Activated naive CD4-positive, alpha-beta T cell treated with anti-CD3 and anti-CD28 coated beads, Interleukin-2, amount 10 ng/mL, durations not matched to agents 7 days and 5 days (primary cell): Measurements from ENCODE around the gene ACAP3.
A peak's percentile ranks its signal among the peaks of the same experiment; 100 is the strongest.
"Not testable (repeated sequence)": the region's sequence is repeated elsewhere in the genome, so short reads cannot be mapped to it uniquely, and the experiment has no call there.

Experiments used
- CTCF ChIA-PET: fragments of 350-600 bp; sonication (Branson Sonifier 250); formaldehyde crosslinking; loops from one replicate; lab custom pipeline; 2021; ENCODE audit warnings: antibody characterized with exemption; lab: Charles Lee
- DNase-seq: peaks from one replicate; pipeline ENCODE4 v3.0.0-alpha.2; 2020
- H3K27ac Mint-ChIP-seq: one replicate; pipeline ENCODE4 v1.8.0; 2021; ENCODE audit warnings: mild to moderate bottlenecking, moderate library complexity, mixed read lengths
- H3K27me3 Mint-ChIP-seq: one replicate; pipeline ENCODE4 v1.8.0; 2021; ENCODE audit warnings: mild to moderate bottlenecking, mixed read lengths
- H3K36me3 Mint-ChIP-seq: one replicate; pipeline ENCODE4 v1.8.0; 2021; ENCODE audit warnings: mixed read lengths
- H3K4me1 Mint-ChIP-seq: one replicate; pipeline ENCODE4 v1.8.0; 2021; ENCODE audit warnings: mixed read lengths
- H3K4me3 Mint-ChIP-seq: one replicate; pipeline ENCODE4 v1.8.0; 2021; ENCODE audit warnings: mild to moderate bottlenecking, moderate library complexity, mixed read lengths
- H3K9me3 Mint-ChIP-seq: one replicate; pipeline ENCODE4 v1.8.0; 2021; ENCODE audit warnings: mixed read lengths

ACAP3 gene

GRCh38 chr1:1318777-1319645 lies 11.3 kb upstream of the ACAP3 start:
- CTCF ChIA-PET, result no interaction called here
- H3K27ac Mint-ChIP-seq, result no peak overlapping the region
- no peak overlapping the region for H3K4me3 Mint-ChIP-seq
- peaks cover 26% of the 10 kb centered on the region for H3K36me3 Mint-ChIP-seq
- H3K27me3 Mint-ChIP-seq, result no peaks in the 10 kb centered on the region
- no peaks in the 10 kb centered on the region for H3K9me3 Mint-ChIP-seq
- peaks cover 16% of the 10 kb centered on the region for H3K4me1 Mint-ChIP-seq
- no peak for DNase-seq

GRCh38 chr1:1318131-1318652 lies 10.5 kb upstream of the ACAP3 start:
- no peak overlapping the region for H3K27ac Mint-ChIP-seq
- no peak for DNase-seq
- peaks cover 25% of the 10 kb centered on the region for H3K36me3 Mint-ChIP-seq
- H3K4me3 Mint-ChIP-seq, result no peak overlapping the region
- H3K4me1 Mint-ChIP-seq, result peaks cover 11% of the 10 kb centered on the region
- no peaks in the 10 kb centered on the region for H3K27me3 Mint-ChIP-seq
- CTCF ChIA-PET, result no interaction called here
- no peaks in the 10 kb centered on the region for H3K9me3 Mint-ChIP-seq

GRCh38 chr1:1317420-1317819 lies 9.7 kb upstream of the ACAP3 start:
- H3K27me3 Mint-ChIP-seq, result no peaks in the 10 kb centered on the region
- no peak overlapping the region for H3K27ac Mint-ChIP-seq
- peaks cover 29% of the 10 kb centered on the region for H3K36me3 Mint-ChIP-seq
- peaks cover 5% of the 10 kb centered on the region for H3K4me1 Mint-ChIP-seq
- no peak overlapping the region for H3K4me3 Mint-ChIP-seq
- no peak for DNase-seq
- H3K9me3 Mint-ChIP-seq, result no peaks in the 10 kb centered on the region
- CTCF ChIA-PET, result no interaction called here

- H3K4me3 Mint-ChIP-seq, H3K9me3 Mint-ChIP-seq, H3K27me3 Mint-ChIP-seq, CTCF ChIA-PET, H3K4me1 Mint-ChIP-seq, DNase-seq, H3K27ac Mint-ChIP-seq: not testable (repeated sequence)
- H3K36me3 Mint-ChIP-seq, result peaks cover 29% of the 10 kb centered on the region
Observed at GRCh38 chr1:1316199-1316598, 8.5 kb upstream of the ACAP3 start.

GRCh38 chr1:1315435-1315954 lies 7.8 kb upstream of the ACAP3 start:
- H3K4me3 Mint-ChIP-seq, result no peak overlapping the region
- H3K4me1 Mint-ChIP-seq, result peaks cover under 1% of the 10 kb centered on the region
- H3K9me3 Mint-ChIP-seq, result no peaks in the 10 kb centered on the region
- no peak overlapping the region for H3K27ac Mint-ChIP-seq
- H3K36me3 Mint-ChIP-seq, result peaks cover 31% of the 10 kb centered on the region
- no peaks in the 10 kb centered on the region for H3K27me3 Mint-ChIP-seq
- DNase-seq, result no peak
- CTCF ChIA-PET, result no interaction called here

GRCh38 chr1:1314678-1315335 lies 7.1 kb upstream of the ACAP3 start:
- Mint-ChIP-seq H3K4me3 (no peak overlapping the region), H3K36me3 (peaks cover 31% of the 10 kb centered on the region), H3K27ac (no peak overlapping the region), H3K27me3 (no peaks in the 10 kb centered on the region), H3K9me3 (no peaks in the 10 kb centered on the region), H3K4me1 (peaks cover 4% of the 10 kb centered on the region)
- DNase-seq, result no peak
- CTCF ChIA-PET, result no interaction called here

GRCh38 chr1:1314237-1314586 lies 6.5 kb upstream of the ACAP3 start:
- CTCF ChIA-PET, result no interaction called here
- Mint-ChIP-seq H3K4me1 (peaks cover 7% of the 10 kb centered on the region), H3K9me3 (no peaks in the 10 kb centered on the region), H3K4me3 (no peak overlapping the region), H3K27me3 (no peaks in the 10 kb centered on the region), H3K36me3 (peaks cover 28% of the 10 kb centered on the region), H3K27ac (no peak overlapping the region)
- no peak for DNase-seq

GRCh38 chr1:1313500-1314236 lies 5.9 kb upstream of the ACAP3 start:
- Mint-ChIP-seq H3K9me3 (no peaks in the 10 kb centered on the region), H3K36me3 (peaks cover 25% of the 10 kb centered on the region), H3K4me3 (no peak overlapping the region), H3K27ac (no peak overlapping the region), H3K4me1 (peaks cover 7% of the 10 kb centered on the region), H3K27me3 (no peaks in the 10 kb centered on the region)
- CTCF ChIA-PET, result no interaction called here
- DNase-seq, result no peak

GRCh38 chr1:1312450-1313314 lies 5.0 kb upstream of the ACAP3 start:
- H3K27ac Mint-ChIP-seq, result no peak overlapping the region
- no peak for DNase-seq
- H3K27me3 Mint-ChIP-seq, result no peaks in the 10 kb centered on the region
- peaks cover 7% of the 10 kb centered on the region for H3K4me1 Mint-ChIP-seq
- no peaks in the 10 kb centered on the region for H3K9me3 Mint-ChIP-seq
- peaks cover 24% of the 10 kb centered on the region for H3K36me3 Mint-ChIP-seq
- CTCF ChIA-PET, result no interaction called here
- no peak overlapping the region for H3K4me3 Mint-ChIP-seq

- H3K27ac Mint-ChIP-seq, result no peak overlapping the region
- peaks cover 20% of the 10 kb centered on the region for H3K36me3 Mint-ChIP-seq
- H3K9me3 Mint-ChIP-seq, result no peaks in the 10 kb centered on the region
- H3K4me1 Mint-ChIP-seq, result peaks cover 12% of the 10 kb centered on the region
- no peak overlapping the region for H3K4me3 Mint-ChIP-seq
- CTCF ChIA-PET, result no interaction called here
- DNase-seq, result no peak
- no peaks in the 10 kb centered on the region for H3K27me3 Mint-ChIP-seq
Observed at GRCh38 chr1:1311107-1312104, 3.7 kb upstream of the ACAP3 start.

GRCh38 chr1:1310476-1311053 lies 2.8 kb upstream of the ACAP3 start:
- no peaks in the 10 kb centered on the region for H3K9me3 Mint-ChIP-seq
- no peak for DNase-seq
- no peaks in the 10 kb centered on the region for H3K27me3 Mint-ChIP-seq
- H3K27ac Mint-ChIP-seq, result peak overlapping the region; percentile 14
- H3K36me3 Mint-ChIP-seq, result peaks cover 16% of the 10 kb centered on the region
- CTCF ChIA-PET, result no interaction called here
- H3K4me1 Mint-ChIP-seq, result peaks cover 19% of the 10 kb centered on the region
- peak overlapping the region; percentile 76 for H3K4me3 Mint-ChIP-seq

GRCh38 chr1:1310109-1310385 lies 2.3 kb upstream of the ACAP3 start:
- CTCF ChIA-PET, result no interaction called here
- Mint-ChIP-seq H3K27me3 (no peaks in the 10 kb centered on the region), H3K9me3 (no peaks in the 10 kb centered on the region)

More at GRCh38 chr1:1310109-1310385, 2.3 kb upstream of the ACAP3 start:
- Mint-ChIP-seq H3K4me3 (peak overlapping the region; percentile 76), H3K27ac (peak overlapping the region; percentile 42), H3K36me3 (peaks cover 15% of the 10 kb centered on the region), H3K4me1 (peaks cover 21% of the 10 kb centered on the region)
- no peak for DNase-seq
